ENCODE data around the gene CCT5.
"Not testable (repeated sequence)": the region's sequence is repeated elsewhere in the genome, so short reads cannot be mapped to it uniquely, and the experiment has no call there.

CCT5 gene

GRCh38 chr5:10304932-10305331 is 54.9 kb downstream of the CCT5 start:
- no peak for DNase-seq

- DNase-seq = no peak
Measured at GRCh38 chr5:10306114-10306513, 56.0 kb downstream of the CCT5 start.

GRCh38 chr5:10306806-10307205 is 56.7 kb downstream of the CCT5 start:
- no peak for DNase-seq

GRCh38 chr5:10307206-10308148 is 57.4 kb downstream of the CCT5 start, which contains the start of gene CMBL:
TSS of gene CMBL (minus strand) at chr5:10307902. CDS start at chr5:10290762, 17,140 bp downstream.
- no peak for DNase-seq

- no peak for DNase-seq
Measured at GRCh38 chr5:10308844-10309243, 58.8 kb downstream of the CCT5 start.

- DNase-seq = no peak
Measured at GRCh38 chr5:10310066-10310779, 60.1 kb downstream of the CCT5 start.

GRCh38 chr5:10310835-10311570 is 60.9 kb downstream of the CCT5 start:
- DNase-seq = not testable (repeated sequence)

- no peak for DNase-seq
Measured at GRCh38 chr5:10311595-10312425, 61.7 kb downstream of the CCT5 start.

GRCh38 chr5:10315201-10315600 is 65.1 kb downstream of the CCT5 start:
- no peak for DNase-seq

Data from GOT3 (cell line).